Stimulated activated naive CD8-positive, alpha-beta T cell treated with anti-CD3 and anti-CD28 coated beads, Interleukin-15, Interleukin-2, amounts not matched to agents 100 ng/mL and 50 ng/mL, for 24 hours (primary cell): Measurements from ENCODE around the gene USP13.

Experiments
- H3K27ac Mint-ChIP-seq: one replicate; pipeline ENCODE4 v1.8.0; 2021; ENCODE audit warnings: mild to moderate bottlenecking, mixed read lengths
- H3K27me3 Mint-ChIP-seq: one replicate; pipeline ENCODE4 v1.8.0; 2021; ENCODE audit warnings: mixed read lengths
- H3K36me3 Mint-ChIP-seq: one replicate; pipeline ENCODE4 v1.8.0; 2021; ENCODE audit warnings: low read depth, mixed read lengths
- H3K4me1 Mint-ChIP-seq: one replicate; pipeline ENCODE4 v1.8.0; 2021; ENCODE audit warnings: low read depth, mixed read lengths
- H3K4me3 Mint-ChIP-seq: one replicate; pipeline ENCODE4 v1.8.0; 2021; ENCODE audit warnings: mild to moderate bottlenecking, mixed read lengths
- H3K9me3 Mint-ChIP-seq: one replicate; pipeline ENCODE4 v1.8.0; 2021; ENCODE audit warnings: mixed read lengths

Gene USP13

DNA sequence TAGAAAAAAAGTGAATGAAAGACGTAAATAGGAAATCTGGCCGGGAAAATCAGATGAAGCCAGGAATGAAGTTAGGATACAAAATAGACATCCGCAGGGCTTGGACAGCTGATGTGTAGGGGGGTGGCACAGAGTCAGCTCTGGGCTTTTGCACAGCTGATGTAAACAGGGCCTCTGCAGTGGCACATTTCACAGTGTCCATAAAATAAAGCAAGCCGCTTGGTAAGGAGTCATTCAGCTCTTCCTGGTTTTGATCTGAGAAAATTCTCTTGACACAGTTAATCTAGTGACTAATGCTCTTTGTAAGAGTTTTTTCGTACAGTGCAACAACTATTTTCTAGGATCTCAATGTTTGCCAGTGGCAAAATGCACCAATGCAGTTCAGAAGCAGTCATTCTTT is 153.3 kb downstream of the USP13 start:
- H3K27ac Mint-ChIP-seq = no peak overlapping the region

DNA sequence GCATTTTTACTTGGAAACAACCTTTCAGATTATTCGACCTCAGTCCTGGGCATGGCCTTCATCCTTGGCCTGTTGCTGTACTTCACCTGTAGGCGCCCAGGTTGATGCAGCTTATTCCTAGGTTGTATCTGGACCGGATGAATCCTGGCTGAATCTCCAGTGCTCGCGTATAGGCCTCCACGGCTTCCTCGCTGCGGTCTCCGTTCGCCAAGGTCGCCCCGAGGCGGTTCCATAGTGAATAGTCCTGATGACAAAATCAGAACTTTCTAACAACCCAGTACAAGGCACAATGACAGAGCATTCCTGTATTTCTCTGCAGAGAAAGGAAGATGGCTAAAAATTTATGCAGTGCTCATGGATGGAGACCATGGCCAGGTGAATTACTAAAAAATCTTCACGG is 154.7 kb downstream of the USP13 start:
- Mint-ChIP-seq H3K9me3 (no peaks in the 10 kb centered on the region), H3K27me3 (peaks cover 10% of the 10 kb centered on the region), H3K36me3 (no peaks in the 10 kb centered on the region), H3K27ac (no peak overlapping the region), H3K4me1 (peaks cover 4% of the 10 kb centered on the region), H3K4me3 (no peak overlapping the region)

More for the DNA sequence above, 153.3 kb downstream of the USP13 start:
- no peaks in the 10 kb centered on the region for H3K9me3 Mint-ChIP-seq
- no peaks in the 10 kb centered on the region for H3K4me1 Mint-ChIP-seq
- H3K27me3 Mint-ChIP-seq = peaks cover 10% of the 10 kb centered on the region
- H3K36me3 Mint-ChIP-seq = no peaks in the 10 kb centered on the region
- H3K4me3 Mint-ChIP-seq = no peak overlapping the region

DNA sequence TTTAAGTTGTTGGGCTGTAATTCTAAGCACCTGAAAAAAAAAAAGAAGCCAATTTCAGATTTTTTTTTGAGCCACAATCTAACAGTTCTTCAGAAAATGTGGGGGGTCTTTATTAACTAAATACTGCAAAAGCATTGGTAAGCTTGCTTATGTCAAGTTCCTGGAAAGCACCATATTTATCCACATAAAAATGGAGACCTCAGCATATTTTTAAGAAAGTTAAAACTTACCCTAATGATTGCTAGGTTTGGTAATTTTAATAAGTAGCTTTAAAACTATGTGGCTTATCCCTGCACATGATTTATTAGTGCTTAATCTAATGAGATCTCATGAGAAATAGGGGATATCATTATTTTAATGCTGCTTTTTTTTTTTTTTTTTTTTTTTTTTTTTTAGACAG is 156.8 kb downstream of the USP13 start:
- Mint-ChIP-seq H3K9me3 (no peaks in the 10 kb centered on the region), H3K36me3 (no peaks in the 10 kb centered on the region), H3K4me3 (no peak overlapping the region), H3K4me1 (peaks cover 4% of the 10 kb centered on the region), H3K27me3 (peaks cover 6% of the 10 kb centered on the region), H3K27ac (no peak overlapping the region)

DNA sequence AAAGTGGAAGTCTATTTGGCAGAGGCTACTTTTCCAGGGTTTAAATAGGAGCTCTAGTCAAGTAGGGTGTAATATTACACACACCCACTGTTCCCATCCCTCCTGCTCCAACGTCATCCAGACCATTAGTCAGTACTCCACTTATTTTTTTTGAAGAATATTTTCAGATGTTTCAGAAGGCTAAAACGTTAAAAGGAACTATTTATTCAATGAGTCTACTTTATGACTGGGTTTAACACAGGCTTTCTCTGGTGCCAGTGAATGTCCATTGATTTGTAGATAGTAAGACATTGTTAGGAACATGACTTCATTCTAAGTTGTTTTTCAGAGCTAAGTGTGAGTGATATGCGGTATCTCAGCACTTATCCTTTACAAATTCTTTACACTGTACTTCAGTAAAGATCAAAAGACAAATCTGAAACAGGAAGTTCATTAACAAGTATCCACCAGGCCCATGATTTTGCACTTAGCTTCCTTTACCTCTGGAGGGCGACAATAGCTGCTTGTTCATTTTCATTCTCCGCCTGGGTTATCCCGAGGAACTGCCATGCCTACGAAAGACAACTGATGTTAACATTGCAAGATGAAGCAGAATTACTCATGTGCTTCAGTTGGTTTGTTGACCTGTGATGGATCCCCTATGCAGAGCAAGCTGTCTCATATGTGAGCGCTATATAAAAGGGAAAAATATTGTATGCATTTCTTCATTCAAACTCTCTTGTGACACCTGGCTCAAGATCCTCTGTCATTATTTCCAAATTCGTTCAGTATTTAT is 158.7 kb downstream of the USP13 start:
- Mint-ChIP-seq H3K27me3 (no peaks in the 10 kb centered on the region), H3K36me3 (no peaks in the 10 kb centered on the region), H3K4me1 (peaks cover 4% of the 10 kb centered on the region), H3K9me3 (no peaks in the 10 kb centered on the region), H3K4me3 (no peak overlapping the region), H3K27ac (no peak overlapping the region)

DNA sequence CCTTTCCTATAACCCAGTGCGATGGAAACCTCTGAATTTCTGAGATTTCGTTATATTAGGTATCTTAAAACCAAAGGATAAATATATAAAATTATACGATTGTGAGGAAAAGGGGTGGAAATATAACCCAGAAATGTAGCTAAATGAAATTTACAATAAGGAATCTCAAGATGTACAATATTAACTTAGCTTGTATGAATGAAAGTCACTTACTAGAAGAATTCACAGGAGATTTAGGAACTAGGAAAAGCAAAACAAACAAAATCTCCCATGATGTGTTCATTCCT is 159.2 kb downstream of the USP13 start:
- no peaks in the 10 kb centered on the region for H3K27me3 Mint-ChIP-seq
- H3K4me1 Mint-ChIP-seq = peaks cover 4% of the 10 kb centered on the region
- no peaks in the 10 kb centered on the region for H3K9me3 Mint-ChIP-seq
- H3K36me3 Mint-ChIP-seq = no peaks in the 10 kb centered on the region
- H3K4me3 Mint-ChIP-seq = no peak overlapping the region
- H3K27ac Mint-ChIP-seq = no peak overlapping the region

DNA sequence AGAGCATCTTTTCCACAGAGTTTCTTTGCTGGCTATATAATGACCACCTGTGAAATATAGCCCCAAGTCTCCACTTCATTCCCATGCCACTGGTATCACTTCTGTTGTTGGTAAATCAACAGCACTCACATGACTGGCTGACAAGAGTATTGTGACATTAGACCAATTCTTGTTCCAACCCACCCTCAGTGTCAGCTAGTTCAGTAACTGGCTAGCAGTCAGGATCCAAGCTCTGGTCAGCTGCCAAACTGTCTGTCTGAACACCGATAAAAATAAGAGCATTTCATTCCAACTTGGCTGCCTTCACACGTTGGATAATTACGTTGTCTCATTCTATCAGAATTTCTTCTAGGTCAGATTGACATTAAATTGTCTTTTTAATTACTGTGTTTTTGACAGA is 166.5 kb downstream of the USP13 start:
- no peak overlapping the region for H3K27ac Mint-ChIP-seq
- H3K4me3 Mint-ChIP-seq = no peak overlapping the region
- no peaks in the 10 kb centered on the region for H3K9me3 Mint-ChIP-seq
- H3K36me3 Mint-ChIP-seq = no peaks in the 10 kb centered on the region
- peaks cover 10% of the 10 kb centered on the region for H3K27me3 Mint-ChIP-seq
- no peaks in the 10 kb centered on the region for H3K4me1 Mint-ChIP-seq

DNA sequence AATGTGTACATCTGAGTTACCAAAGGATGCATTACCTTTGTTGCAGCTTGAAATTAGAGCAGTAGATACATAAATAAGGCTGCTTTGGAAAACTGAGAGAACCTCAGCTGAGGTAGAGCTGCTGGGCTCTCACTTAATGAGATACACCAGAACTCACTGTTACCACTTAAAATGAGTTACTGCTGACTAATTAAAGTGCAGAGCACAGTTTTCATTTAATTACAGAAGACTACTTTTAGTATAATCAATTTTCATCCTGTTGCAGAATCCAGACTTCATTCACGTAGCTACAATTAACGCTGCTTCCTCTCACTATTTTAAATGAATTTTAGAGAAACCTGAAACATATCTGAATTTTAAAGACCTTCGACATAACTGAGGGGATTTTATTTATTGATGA is 169.5 kb downstream of the USP13 start:
- Mint-ChIP-seq H3K27ac (no peak overlapping the region), H3K9me3 (no peaks in the 10 kb centered on the region), H3K4me3 (no peak overlapping the region), H3K4me1 (no peaks in the 10 kb centered on the region), H3K36me3 (no peaks in the 10 kb centered on the region), H3K27me3 (peaks cover 10% of the 10 kb centered on the region)

DNA sequence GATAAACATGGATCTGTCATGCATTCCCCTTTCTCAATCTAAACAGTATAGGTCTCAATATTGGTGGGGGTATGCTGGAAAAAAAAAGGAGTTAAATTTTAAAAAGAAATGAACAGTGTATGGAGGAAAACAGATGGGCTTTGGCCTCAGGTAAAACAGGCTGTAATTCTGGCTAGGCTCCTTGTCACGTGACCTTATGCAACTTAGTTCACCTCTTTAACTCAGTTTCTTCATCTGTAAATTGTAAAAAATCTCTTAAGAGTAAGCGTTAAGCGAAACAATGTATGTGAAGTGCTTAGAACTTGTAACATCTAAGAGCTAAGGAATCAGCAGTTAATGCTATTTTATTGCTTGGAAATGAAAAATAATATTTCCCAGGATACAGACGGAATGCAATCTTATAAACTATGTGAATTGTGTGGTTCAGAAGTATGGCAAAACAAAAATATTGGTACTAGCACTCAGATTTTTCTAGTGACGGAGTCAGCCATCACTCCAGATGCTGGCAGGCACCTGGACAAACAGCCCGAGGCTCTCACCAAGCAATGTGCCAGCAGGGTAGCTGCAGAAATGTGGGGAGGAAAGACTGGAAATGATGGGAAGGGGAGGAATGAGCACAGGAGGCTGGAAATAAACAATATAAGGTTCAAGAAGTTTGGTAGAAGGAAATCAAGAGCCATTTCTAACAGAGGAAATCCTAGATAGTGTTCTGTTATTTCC is 172.8 kb downstream of the USP13 start:
- Mint-ChIP-seq H3K4me1 (no peaks in the 10 kb centered on the region), H3K27ac (no peak overlapping the region), H3K4me3 (no peak overlapping the region), H3K9me3 (no peaks in the 10 kb centered on the region), H3K27me3 (peaks cover 2% of the 10 kb centered on the region), H3K36me3 (no peaks in the 10 kb centered on the region)

DNA sequence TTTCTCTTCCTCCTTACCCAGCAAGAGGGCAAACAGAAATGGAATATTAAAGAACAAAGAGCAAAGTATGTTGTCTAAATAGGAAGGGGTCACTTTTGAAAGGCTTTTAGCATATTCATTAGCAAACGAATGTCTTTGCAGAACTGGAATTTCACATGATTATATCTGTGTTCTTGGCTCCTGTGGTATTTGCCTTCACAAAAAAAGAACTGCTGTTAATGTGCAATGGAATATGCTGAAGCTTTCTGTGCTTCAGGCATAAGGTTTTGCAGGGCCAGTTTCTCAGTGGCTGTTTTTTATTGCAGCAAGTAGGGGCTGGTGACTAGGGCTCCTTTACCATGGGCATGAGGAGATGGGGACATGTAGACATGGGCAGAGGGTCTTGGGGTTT is 173.4 kb downstream of the USP13 start:
- Mint-ChIP-seq H3K4me3 (no peak overlapping the region), H3K36me3 (no peaks in the 10 kb centered on the region), H3K9me3 (no peaks in the 10 kb centered on the region), H3K27ac (no peak overlapping the region), H3K27me3 (no peaks in the 10 kb centered on the region), H3K4me1 (no peaks in the 10 kb centered on the region)

DNA sequence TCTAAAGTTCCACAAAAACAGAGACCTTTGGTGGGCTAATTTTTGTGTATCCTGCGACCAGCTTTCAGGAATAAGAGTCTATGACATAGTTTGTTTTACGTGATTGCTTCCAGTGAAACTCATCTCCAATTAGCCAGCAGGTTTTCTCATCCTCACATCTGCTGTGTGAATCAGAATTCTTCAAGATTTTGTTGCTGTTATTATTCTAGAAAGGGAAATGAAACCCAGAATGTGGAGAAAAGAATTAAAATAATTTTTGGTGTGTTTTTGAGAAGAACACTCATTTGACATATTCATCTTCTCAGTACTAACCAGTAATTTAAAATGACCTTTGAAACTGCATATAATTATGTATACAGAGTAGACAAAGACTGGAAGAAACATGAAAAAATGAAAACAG is 175.9 kb downstream of the USP13 start:
- Mint-ChIP-seq H3K27ac (no peak overlapping the region), H3K4me3 (no peak overlapping the region), H3K36me3 (no peaks in the 10 kb centered on the region), H3K27me3 (no peaks in the 10 kb centered on the region), H3K9me3 (no peaks in the 10 kb centered on the region), H3K4me1 (no peaks in the 10 kb centered on the region)

DNA sequence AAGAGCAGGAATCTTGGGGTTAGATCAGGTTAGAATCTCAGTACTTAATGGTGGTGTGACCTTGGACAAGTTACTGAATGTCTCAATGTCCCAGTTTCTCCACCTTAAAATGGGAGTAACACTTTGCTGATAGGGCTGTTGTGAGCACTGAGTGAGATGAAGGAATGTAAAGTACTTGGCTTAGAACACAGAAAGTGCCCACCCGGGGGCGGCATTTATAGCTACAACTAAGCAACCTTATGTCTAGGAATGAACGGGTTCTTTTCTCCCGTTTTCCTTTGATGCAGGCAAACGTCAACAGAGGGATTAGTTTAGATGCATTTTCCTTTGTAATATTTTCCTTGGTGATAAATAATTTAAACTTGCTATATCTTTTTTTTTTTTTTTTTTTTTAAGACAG is 176.6 kb downstream of the USP13 start:
- Mint-ChIP-seq H3K36me3 (no peaks in the 10 kb centered on the region), H3K4me1 (no peaks in the 10 kb centered on the region), H3K4me3 (no peak overlapping the region), H3K27ac (no peak overlapping the region), H3K9me3 (no peaks in the 10 kb centered on the region), H3K27me3 (no peaks in the 10 kb centered on the region)

DNA sequence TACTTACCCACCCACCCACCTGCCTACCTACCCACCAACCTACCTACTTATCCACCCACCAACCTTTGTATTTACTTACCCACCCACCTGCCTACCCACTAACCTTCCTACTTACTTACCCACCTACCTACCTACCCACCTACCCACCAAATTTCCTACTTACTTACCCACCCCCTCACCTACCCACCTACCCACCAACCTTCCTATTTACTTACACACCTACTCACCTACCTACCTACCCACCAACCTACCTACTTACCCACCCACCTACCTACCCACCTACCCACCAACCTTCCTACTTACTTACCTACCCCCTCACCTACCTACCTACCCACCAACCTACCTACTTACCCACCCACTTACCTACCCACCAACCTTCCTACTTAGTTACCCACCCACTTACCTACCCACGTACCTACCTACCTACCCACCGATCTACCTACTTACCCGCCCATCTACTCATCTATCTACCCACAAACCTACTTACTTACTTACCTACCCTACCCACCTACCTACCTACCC is 179.6 kb downstream of the USP13 start:
- H3K36me3 Mint-ChIP-seq = no peaks in the 10 kb centered on the region
- H3K9me3 Mint-ChIP-seq = no peaks in the 10 kb centered on the region
- no peaks in the 10 kb centered on the region for H3K27me3 Mint-ChIP-seq
- no peaks in the 10 kb centered on the region for H3K4me1 Mint-ChIP-seq
- no peak overlapping the region for H3K4me3 Mint-ChIP-seq
- H3K27ac Mint-ChIP-seq = no peak overlapping the region

DNA sequence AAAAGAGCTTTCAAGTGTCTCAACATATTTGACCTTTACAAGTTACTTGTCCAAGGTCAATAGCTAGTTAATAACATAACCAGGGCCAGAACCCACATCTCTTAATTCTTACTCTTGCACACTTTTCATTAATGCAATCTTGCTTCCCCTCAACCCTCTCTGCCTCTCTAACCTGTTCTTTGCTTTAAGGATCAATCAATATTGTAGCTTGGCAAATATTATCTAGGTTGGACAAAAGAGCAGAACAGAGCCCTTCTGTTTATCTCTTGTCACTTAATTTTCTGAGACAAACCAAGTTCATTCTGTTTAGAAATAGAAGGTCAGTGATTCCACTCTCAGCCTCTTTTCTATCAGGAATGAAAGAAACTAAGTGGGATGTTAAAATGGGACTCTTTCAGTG is 180.5 kb downstream of the USP13 start:
- no peak overlapping the region for H3K4me3 Mint-ChIP-seq
- no peaks in the 10 kb centered on the region for H3K36me3 Mint-ChIP-seq
- H3K27me3 Mint-ChIP-seq = no peaks in the 10 kb centered on the region
- no peaks in the 10 kb centered on the region for H3K9me3 Mint-ChIP-seq
- no peak overlapping the region for H3K27ac Mint-ChIP-seq
- H3K4me1 Mint-ChIP-seq = no peaks in the 10 kb centered on the region

DNA sequence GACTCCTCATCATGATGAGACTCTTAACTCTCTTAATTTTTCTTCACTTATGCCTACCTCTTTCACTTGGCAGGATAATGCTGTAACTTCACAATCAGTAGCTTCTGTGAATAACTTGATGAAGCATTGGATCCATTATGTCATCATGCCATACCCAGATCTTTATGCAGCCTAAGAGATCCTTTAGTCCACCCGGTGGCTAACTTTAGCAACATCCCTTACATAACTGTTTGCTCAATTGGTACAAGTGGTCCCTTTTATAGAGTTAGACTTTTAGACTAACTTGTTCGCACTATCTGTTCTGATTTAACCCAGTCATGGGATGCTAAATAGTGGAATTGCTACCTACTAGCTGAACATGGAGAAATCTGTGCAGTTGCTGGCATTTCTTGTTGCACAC is 184.5 kb downstream of the USP13 start:
- Mint-ChIP-seq H3K27me3 (peaks cover 10% of the 10 kb centered on the region), H3K36me3 (no peaks in the 10 kb centered on the region), H3K4me3 (no peak overlapping the region), H3K27ac (no peak overlapping the region), H3K4me1 (no peaks in the 10 kb centered on the region), H3K9me3 (no peaks in the 10 kb centered on the region)
